LoVo (cell line): Measurements from ENCODE around the gene JAG2.
A peak's percentile ranks its signal among the peaks of the same experiment; 100 is the strongest.
"Not testable (repeated sequence)": the region's sequence is repeated elsewhere in the genome, so short reads cannot be mapped to it uniquely, and the experiment has no call there.

ENCODE experiments used
- DNase-seq: peaks from one replicate; pipeline ENCODE4 v3.0.0-alpha.2; 2016; ENCODE audit warnings: low spot score

Gene JAG2

DNA sequence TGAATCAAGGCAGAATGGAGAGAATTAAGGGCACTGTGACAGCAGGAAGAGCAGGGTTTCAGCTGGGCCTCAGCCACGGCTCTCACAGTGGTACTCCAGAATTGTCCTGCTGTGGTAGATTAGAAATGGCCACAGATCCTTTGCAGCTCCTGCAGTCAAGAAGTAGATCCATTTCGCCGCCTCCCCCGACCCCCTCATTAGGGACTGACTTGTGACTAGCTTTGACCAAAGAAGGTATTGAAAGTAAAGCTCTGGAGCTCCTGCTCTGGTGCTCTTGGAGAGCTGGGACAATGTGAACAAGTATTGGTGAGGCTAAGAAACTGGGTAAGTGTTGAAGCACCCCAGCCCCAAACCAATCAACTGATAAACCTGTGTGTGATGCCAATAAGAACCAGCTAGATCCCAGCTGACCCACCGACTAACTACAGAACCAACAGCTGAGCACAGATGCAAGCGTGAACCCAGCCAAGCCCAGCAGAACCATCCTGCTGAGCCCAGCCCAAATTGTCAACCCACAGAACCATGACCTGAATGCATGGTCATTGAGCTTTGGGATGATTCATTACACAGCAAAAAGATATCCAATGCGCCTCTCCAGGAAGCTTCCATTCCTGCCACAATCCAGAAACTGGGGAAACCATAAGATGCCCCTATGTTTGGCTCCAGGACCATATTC is 50.7 kb downstream of the JAG2 start:
- no peak for DNase-seq

DNA sequence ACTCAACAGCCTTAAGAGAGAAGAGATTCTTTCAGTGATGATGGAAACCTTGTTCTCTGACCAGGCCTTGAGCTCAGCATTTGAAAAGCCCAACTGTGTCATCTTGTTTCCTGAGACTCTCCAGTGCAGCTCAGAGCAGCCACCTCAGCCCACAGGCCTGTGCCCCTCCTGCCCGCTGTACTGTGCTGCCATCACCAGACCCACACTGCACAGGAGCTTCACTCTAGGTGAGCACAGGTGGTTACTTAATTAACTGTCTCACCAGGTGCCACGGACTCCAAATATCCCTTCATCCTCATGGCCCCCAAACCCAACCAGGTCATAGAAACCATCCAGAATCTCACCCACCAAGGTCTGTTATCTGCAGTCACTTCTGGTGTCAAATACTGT is 51.3 kb downstream of the JAG2 start:
- no peak for DNase-seq

DNA sequence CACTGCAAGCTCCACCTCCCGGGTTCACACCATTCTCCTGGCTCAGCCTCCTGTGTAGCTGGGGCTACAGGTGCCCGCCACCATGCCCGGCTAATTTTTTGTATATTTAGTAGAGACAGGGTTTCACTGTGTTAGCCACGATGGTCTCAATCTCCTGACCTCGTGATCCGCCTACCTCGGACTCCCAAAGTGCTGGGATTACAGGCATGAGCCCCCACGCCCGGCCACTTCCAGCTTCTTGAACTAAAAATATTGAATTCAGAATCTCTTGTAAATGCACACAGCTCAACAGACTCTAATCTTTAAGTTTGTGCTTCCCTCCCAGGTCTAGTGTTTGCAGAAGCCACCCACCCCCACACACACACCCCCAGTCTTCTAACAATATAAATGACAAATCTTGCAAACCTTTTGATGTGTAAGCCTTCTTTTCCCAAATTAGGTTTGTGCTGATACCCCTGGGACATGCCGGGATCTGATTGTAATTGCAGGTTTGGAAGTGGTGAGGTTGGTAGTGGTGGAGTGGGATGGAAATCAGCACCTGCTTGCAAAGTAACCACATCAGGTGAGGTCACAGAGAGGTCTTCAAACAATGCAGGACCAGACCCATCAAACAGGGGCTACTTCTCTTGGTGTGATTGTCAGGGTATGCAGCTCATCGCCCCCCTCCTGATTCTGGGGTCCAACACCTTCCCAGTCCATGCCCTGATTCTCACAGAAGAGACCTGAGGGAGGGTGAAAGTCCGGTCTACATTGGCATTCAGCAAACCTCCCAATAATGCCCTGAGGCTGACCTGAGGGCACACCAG is 51.9 kb downstream of the JAG2 start:
- DNase-seq, result no peak

DNA sequence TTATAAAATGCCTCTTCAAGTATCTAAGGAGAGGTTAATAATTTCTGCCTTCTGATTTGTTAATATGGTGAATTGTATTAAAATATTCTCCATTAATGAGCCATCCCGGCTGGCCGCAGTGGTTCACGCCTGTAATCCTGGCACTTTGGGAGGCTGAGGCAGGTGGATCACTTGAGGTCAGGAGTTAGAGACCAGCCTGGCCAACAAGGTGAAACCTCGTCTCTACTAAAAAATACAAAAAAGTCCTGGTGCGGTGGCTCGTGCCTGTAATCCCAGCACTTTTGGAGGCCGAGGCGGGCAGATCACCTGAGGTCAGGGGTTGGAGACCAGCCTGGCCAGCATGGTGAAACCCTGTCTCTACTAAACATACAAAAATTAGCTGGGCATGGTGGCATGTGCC is 59.3 kb downstream of the JAG2 start:
- not testable (repeated sequence) for DNase-seq

DNA sequence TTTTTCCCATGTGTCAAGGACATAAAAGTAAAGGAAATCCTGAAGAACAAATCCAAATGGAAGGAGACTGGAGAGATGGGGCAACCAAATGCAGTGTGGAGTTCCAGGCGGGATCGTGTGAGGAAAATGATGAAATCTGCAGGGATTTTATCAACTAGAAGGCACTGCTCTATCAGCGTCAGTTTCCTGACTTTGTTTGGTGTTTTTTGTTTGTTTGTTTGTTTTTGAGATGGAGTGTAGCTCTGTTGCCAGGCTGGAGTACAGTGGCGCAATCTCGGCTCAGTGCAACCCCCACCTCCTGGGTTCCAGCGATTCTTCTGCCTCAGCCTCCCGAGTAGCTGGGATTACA is 60.1 kb downstream of the JAG2 start:
- no peak for DNase-seq

DNA sequence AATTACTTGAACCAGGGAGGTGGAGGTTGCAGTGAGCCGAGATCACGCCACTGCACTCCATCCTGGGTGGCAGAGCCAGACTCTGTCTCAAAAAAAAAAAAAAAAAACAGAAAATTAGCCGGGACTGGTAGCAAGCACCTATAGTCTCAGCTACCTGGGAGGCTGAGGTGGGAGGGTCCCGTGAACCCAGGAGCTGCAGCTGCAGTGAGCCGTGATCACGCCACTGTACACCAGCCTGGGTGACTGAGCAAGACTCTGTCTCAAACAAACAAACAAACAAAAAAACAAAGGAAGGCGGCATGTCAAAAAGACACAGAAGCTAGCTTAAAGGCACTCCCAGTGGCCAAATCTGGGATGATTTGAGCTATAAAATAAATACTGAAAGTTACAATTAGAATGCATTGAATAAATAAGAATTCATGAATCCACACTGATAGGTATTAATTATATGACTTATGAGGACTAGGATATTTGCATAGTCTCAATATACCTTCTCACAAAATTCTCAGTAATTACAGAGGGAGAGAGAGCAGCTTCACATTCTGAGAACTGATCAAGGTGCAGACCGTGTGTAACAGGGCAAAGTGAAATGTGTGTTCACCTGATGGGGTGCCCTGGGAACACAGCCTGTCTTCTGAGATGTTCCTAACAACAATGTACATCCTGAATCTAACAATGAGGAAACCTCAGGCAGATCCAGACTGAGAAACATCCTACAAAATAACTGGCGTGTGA is 60.6 kb downstream of the JAG2 start:
- no peak for DNase-seq

DNA sequence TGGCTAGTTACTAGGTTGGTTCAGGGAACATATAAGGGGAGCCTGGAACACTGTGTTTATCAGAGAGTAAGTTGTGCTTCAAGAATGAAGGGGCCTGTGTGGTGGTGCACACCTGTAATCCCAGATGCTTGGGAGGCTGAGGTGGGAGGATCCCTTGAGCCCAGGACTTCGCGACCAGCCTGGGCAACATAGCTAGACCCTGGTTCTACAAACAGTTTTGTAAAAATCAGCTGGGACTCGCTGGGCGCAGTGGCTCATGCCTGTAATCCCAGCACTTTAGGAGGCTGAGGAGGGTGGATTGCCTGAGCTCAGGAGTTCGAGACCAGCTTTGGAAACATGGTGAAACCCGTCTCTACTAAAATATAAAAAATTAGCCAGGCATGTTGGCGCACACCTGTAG is 61.2 kb downstream of the JAG2 start:
- no peak for DNase-seq

DNA sequence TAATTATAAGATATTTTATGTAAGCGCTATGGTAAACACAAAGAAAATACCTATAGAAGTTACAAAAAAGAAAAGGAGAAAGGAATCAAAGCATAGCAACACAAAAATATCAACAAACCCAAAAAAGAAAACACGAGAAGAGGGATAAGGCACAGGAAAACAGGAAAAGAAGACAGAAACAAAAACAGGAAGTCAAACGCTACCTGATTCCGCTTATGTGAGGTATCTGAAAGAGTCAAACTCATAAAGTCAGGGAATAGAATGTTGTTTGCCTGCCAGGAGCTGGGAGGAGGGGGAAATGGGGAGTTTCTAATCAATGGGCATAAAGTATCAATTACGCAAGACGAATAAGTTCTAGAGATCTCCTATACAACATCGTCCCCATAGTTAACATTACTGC is 63.4 kb downstream of the JAG2 start:
- no peak for DNase-seq

DNA sequence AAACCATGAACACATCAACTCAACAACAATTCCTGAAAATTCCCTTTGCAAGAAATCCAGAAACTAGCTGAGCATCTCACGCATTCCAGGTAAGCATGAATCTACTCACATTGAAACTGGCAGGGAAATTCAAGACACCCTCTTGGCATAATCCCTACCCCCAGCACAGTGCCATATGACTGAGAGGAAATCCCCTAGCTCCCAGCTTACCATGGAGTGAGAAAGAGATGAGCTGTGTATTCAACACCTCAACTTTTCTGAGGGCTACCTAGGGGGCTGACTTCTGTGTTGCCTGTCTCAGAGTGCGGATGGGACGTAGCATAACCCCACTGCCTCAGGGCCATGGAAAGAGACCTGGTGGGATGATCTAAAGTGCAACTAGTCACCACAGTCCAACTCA is 65.7 kb downstream of the JAG2 start:
- no peak for DNase-seq

DNA sequence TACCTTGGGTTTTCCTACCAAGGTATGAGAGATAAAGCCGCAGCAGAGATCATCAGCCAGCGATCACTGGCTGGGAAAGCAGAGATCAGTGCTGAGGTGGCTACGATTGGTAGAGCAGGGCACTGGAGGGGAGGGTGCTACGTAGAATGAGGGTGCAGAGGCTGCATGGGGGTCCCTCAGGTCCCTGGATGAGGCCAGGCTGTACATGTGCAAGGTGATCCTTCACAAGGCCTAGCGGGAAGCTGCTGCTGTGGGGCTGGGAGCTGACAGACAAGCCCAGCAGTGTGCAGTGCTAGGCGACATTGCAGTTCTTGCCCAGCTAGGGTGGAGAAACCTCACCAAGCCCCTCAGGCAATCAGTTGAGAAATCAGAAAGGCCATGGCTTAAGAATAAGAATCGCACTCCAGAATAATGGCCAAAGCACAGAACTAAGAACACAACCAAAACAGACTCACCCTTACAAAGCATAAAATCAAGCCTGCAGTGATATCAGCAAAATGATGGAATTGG is 66.2 kb downstream of the JAG2 start:
- no peak for DNase-seq

DNA sequence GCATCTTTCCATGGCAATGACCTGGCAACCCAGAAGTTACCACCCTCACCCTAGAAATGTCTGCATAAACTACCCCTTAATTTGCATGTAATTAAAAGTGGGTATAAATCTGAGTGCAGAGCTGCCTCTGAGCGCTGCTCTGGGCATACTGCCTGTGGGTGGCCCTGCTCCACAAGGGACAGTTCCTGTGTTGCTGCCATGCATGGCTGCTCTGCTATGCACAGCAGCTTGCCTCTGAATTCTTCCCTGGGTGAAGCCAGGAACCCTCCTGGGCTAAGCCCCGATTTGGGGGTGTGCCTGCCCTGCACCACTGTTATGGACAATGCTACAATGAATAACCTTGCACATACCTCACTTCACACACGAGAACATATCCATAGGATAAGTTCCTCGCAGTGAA is 67.7 kb downstream of the JAG2 start:
- DNase-seq, result no peak

DNA sequence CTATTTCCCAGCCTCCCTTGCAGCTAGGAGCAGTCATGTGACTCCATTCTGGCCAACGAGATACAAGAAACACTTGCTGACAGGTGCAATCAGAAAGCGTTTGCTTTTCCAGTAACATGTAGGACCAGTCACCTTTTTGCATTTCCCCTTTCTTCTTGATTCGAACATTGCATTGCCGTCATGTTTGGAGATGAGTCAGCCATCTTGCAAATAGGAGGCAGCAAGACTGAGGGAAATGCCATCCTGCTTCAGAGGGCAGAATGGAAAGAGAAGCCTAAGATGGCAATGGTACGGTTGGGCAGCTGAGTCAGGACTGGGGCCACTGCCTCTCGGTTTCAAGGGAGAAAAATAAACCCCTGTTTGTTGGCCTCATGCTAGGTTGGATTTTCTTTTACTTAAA is 68.8 kb downstream of the JAG2 start:
- no peak for DNase-seq

DNA sequence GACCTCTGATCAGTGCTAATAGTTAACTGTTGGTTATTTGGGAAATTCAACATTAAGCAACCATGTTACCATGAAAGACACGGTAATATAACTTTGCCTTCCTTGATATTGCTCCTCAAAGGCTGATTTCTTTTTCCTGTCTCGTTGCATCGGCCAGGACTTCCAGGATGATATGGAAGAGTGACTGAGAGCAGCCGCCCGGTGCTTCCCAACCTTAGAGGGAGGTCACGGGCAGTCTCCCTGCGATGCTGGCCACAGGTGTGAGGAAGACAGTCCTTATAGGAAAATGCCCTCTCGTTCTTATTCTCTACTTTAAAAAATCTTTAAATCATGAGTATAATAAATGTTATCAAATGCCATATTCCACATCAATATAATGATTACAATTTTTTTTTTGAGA is 70.3 kb downstream of the JAG2 start:
- no peak for DNase-seq

DNA sequence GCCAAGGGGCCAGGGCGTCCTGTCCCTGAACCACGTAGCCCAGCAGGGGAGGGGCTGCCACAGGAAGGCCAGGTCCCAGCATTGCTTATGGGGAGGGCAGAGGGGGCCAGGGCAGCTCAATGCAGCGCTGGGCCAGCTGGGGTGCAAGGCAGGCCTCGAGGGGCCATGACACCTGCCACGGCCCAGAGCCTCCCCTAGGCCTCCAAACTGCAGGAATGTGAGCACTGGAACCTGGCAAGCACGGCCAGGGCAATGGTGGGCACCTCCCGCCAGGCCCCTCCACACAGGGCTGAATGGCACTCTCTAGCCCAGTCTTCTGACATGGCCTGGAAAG is 70.8 kb downstream of the JAG2 start:
- DNase-seq, result no peak

DNA sequence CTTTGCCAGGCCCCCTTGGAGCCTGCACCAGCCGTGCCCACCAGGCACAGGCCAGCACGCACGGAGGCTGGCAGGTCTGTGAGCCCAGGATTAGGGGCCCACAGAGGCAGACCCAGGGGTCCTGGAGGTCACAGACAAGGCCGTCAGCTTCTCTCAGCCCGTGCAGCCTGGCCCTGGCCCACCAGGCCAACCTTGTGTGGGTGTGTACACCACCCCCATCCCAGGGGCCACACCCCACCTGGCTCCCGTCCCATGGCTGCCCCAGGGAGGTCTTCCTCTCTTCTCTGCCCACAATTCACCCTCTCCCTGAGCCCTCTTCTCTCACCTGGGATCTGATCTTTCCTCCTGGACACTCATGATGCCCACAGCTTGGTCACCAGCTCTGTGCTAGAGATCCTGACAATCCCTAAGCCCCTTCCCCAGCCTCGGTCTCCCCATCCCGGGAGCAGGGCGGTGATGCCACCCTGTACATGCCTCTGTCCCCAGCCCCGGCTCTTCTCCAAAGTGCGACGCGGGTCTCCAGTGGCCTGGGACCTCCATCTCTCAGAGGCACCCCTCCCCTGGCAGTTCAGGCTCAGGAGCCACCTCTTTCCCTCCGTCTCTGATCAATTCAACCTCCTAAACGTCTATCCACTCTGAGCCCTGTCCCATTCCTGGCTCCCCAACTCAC is 72.2 kb downstream of the JAG2 start:
- DNase-seq, result no peak

DNA sequence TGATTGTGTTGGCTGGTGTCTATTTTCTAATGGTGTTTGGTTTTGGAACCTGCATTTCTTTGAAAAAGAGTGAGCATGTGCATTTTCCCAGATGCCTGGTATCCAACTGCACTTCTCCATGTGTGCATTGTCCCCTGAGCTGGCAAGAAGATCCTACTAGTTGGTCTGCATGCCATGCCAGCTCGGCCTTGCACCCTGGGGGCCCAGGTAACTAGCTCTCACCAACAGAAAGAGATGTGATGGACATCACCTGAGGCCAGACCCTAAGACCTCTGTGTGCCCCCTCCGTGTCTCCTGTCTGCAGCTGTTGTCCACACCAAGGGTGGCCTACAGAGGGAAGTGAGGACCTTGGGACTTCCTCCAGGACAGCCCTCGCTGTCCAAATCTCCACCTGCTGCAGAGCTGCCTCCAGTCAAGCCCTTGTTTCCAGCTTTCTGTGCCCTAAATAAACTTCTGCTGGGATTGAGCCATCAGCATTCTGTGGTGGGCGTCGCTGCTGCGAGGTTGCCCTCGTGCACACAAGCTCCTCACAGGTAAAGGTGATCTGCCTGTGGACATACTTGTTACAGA is 73.3 kb downstream of the JAG2 start:
- DNase-seq, result no peak

DNA sequence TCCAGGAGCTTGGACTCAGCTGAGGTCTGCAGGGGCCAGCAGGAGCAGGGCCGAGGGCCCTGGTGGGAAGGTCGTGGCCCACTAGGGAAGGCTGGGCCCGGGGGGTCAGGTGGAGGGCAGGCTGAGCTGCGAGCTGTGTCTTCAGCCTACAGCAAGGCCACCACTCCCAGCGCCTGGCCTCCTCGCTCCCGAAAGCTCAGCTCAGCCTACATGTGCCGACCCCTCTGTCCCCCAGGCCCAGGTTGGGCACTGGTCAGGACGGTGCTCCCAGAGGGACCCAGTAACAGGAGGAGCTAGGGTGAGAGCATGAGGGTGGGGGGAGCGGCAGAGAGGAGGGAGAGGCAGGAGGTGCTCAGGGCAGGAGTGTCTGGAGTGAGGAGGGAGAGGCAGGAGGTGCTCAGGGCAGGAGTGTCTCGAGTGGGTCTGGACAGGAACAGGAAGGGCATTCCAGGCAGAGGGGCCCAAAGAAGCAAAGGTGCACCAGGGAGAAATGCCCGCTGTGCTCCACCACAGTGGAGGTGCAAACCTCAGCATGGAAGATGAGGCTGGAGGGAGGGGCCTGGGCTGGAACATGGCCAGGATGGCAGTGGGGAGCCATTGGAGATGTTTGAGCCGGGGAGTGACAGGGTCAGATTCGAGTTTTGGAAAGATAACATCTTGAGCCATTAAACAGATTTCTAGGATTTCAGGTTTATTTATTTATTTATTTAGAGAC is 74.2 kb downstream of the JAG2 start:
- no peak for DNase-seq

DNA sequence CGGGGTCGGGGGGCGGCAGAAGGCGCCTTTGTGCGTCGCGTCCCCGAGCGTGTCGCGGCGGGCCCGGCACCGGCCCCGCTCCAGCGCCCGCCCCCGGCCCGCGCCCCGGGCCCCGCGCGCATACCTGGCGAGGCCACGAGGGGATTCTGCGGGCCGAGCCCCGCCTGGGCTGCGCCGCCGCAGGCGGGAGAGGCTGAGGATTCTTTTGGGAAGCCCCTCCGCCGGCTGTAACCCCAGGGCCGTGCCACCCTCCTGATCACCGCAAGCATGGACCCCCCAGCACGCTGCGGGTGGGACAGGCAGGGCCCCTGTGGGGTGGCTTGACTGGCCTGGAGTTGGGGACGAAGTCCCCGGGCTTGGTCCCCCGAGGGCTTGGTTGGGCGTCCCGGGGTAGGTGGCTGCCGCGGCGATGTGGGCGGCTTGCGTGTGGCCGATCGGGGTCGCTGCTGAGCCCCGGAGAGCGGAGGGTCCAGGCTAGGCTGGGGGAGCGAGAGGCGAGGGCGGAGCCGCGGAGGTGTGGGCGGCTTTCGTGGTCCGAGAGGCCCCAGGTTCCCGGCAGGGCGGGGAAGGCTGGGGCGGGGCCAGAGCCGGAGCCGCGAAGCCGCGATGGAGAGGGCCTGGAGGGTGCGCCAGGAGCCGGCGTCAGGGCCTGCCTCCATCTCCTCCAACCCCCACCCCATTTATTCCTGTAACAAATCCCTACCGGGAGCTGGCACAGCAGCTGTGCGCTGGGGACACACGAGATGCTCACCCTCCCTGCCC is 75.0 kb downstream of the JAG2 start:
- DNase-seq, result peak; percentile 76

DNA sequence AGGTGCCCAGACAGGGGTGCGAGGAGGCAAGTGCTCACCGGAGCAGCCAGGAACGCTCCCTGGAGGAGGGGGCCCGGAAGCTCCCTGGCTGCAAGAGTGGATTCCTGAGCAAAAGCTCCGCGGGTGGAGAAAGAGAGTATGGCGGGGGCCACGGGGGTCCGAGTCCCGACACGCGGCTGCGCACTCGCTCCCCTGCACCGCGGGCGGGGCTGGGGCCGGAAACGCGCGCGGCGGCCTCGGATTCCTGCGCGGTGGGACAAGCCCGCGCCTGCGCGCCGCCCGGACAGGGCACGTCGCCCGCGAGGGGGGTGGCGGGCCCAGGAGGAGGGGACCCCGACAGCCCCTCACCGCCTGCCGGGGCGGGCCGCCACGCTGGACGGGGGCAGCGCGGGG is 75.5 kb downstream of the JAG2 start:
- DNase-seq, result peak; percentile 37

DNA sequence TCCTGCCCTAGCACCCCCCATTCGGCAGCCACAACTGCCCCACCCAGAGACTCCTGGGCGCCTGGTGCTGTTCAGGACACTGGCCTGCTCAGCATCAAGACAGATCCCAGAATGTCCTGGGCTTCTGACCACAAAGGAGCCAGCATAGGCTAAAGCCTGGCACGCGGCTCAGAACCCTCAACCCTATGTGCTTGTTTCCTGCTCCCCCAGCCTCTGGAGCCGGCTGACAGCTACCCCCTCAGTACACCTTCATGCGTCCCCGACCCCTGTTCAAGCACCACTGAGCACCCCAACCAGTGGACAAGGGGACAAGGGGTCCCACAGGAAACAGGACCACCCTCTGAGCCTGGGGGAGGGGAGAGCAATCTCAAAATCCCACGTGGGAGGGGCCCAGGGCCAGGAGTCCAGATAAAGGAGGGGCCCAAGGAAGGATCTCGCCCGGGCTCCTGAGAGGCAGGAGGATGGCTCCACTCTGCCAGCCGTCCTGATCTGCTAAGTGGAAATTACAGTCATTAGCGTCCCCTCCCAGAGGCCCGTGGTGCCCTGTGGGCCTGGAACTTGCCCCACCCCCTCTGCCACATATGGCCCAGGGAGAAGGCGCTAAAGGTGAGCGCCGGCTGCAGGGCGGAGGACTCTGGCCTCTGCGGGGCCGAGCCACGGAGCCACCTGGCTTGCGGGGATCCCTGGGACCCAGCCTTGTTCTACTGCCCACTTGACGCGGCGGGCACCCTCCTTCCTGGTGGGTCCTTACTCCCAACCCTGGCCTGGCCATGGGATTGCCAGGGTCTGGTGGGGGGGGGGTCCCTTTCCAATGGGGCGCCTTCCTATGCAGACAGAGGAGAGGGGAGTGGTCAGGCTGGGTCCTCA is 76.2 kb downstream of the JAG2 start:
- no peak for DNase-seq
